GM19463 (cell line): ENCODE data around the gene KIF16B.
"Not testable (repeated sequence)": the region's sequence is repeated elsewhere in the genome, so short reads cannot be mapped to it uniquely, and the experiment has no call there.

ENCODE experiments used
- ATAC-seq: cut with Tn5 transposase; IDR thresholded peaks from one replicate; pipeline ENCODE4 v1.9.1; 2021; ENCODE audit warnings: mild to moderate bottlenecking, moderate library complexity; ENCODE audit not compliant: unreplicated experiment

The KIF16B gene

DNA sequence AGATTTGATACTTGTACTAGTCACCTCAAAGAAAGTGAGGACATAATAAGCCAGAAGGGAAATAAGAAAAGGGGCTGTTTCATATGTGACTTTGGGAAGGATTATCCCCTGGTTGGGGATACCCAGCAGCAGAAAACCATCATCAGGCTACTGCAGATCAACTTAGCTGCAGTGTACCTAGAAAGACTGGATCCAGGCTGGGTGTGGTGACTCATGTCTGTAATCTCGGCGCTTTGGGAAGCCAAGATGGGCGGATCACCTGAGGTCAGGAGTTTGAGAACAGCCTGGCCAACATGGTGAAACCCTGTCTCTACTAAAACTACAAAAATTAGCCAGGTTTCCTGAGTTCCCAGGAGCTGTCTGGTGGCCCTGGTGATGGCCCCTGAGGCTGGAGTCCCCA lies 23.2 kb upstream of the KIF16B start:
- ATAC-seq: not testable (repeated sequence)

DNA sequence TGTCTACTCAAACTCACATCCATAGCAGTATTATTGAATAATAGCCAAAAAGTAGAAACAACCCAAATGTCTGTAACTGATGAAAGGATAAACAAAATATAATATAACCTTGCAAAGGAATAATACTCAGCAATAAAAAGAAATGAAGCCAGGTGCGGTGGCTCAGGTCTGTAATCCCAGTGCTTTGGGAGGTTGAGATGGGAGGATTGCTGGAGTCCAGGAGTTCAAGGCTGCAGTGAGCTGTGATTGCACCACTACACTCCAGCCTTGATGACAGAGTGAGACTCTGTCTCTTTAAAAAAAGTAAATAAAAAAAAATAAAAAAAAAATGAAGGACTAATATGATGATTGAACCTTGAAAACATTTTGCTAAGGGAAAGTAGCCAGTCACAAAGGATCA lies 22.1 kb upstream of the KIF16B start:
- no peak for ATAC-seq

DNA sequence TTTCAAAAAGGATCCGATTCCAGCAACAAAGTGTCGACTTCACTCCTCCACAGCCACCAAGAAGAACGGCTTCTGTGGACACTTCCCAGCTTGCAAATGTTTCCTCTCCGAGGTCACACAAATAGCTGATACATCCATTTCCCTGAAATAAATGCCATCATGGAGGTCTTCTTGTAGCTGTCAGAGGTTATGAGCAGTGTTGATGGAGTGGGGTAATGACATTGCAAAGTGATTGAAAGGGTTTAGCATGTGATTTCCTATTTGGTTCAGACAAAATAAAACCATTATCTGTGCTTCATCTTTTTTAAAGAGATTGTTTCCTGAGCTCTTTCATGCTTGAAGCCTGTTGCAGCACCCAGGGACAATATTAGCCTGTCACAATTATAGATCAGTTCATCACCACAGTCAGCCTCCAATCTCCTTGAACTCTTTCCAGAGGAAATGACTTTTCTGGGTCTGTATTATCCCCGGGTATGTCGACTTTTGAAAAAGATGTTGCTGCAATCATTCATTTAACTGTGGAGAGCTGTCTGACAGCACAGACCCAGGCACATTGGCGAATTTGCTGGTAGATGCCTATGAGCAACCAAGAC lies 16.9 kb upstream of the KIF16B start:
- no peak for ATAC-seq

DNA sequence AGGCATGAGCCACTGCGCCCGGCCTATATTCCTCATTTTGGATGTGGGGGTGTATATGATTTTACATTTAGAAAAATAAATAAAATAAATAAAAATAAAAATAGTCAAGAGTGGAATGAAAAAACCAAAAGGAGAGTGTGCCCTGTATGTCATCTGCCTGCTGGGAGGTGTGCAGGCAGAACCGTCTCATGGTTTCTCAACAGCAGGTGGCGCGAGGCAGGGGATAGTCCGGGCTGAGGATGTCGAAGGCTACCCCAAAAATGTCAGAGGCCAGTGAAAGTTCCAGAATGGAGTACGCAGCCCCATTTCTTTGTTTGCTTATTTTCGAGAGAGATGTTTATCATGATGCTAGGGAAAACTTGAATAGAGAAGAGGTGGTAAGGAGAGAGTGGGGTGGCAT lies 16.4 kb upstream of the KIF16B start:
- no peak for ATAC-seq

GRCh38 chr20:16588241-16588640 lies 15.0 kb upstream of the KIF16B start:
- no peak for ATAC-seq

- no peak for ATAC-seq
Measured at GRCh38 chr20:16587066-16587465, 13.8 kb upstream of the KIF16B start.

- no peak for ATAC-seq
Measured at GRCh38 chr20:16583474-16583873, 10.2 kb upstream of the KIF16B start.

- ATAC-seq: no peak
Measured at GRCh38 chr20:16581241-16581640, 8.0 kb upstream of the KIF16B start.

DNA sequence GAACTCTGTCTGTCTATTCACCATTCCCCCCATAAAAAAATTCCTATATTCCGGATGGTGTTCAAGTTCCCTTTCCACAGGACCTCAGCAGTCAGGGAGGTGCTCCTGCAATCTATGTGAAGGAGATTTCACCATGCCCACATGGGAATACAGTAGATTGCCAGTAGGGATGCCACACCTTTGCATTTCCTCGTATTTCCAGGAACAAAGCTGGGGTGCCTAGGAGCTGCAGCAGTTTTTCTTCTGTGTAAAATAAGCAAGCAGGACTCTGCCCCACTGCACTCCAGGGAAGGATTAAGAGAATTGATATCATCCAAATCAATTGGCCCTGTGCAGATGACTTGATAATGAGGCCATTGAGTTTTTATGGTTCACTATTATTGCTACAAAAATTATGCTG lies 7.4 kb upstream of the KIF16B start:
- ATAC-seq: no peak

- ATAC-seq: no peak
Measured at GRCh38 chr20:16580147-16580546, 6.9 kb upstream of the KIF16B start.

DNA sequence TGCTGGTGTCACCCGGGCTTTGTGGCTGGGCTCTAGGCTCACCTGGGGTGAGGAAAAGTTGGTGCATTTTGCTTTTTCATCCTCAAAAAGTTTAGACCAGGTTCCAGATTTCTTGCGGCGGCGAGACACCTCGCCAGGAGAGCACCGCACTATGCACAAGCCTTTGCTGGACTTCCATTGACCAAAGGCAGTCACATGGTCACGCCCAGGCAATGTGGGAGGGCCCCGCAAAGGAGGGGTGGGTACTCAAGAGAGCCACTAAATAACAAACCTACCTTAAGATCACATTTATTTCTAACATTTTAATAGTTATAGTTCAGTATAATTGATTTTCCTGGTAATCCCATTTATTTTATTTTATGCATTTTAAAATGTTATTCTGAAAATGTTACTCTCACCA lies 3.0 kb upstream of the KIF16B start:
- ATAC-seq: no peak

GRCh38 chr20:16575390-16576140 lies 2.3 kb upstream of the KIF16B start:
- ATAC-seq: no peak

- peak; percentile 68 for ATAC-seq
Measured at GRCh38 chr20:16574656-16575355, 1.6 kb upstream of the KIF16B start.

GRCh38 chr20:16571333-16571732 lies 1.9 kb downstream of the KIF16B start:
- no peak for ATAC-seq

DNA sequence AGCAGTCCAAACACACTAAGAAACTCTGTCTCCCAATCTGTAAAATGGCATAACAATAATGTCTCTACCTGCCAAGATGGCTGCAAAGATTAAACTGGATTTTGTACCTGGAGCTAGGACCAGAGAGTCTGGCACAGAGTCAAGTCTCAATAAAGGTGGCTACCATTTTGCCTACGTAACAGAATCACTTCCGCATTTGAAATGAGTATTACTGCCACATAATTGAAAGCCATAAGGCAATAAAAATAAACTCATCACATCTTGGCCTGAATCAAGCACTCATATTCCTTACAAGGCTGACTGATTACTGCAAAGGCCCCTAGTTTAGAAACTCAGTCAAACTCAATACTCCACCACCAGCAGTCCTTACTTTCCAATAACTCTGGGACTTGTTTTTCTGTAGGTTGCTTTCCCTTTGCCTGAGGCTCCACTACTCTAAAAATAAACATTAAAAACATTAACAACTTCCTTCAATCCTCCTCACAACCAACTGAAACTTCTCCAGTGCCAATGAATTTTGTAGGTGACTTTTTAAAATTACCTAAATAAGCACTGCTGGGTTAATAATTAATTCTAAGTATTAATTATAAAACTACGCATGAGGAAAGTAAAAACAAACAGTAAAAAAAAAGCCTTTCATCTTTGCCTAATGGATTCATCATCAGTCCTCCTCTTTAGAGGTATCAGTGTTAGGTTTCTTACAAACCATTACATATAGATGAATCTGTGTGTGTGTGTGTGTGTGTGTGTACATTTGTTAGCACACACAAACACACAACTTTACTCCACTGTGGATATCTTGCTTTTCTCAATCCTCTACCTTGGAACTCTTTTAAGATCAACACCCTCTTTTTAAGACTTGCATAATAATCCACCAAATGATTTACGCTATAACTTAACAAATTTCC lies 3.7 kb downstream of the KIF16B start:
- ATAC-seq: no peak

- ATAC-seq: no peak
Measured at GRCh38 chr20:16566080-16566479, 7.2 kb downstream of the KIF16B start.

DNA sequence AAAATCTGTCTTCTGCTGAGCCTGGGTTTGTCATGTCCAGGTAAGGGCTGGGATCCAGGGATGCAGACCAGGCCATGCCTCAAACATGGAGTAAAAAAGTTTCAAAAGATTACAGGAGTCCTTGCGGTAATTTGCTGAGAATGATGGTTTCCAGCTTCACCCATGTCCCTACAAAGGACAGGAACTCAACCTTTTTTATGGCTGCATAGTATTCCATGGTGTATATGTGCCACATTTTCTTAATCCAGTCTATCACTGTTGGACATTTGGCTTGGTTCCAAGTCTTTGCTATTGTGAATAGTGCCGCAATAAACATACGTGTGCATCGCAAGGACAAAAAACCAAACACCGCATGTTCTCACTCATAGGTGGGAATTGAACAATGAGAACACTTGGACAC lies 9.2 kb downstream of the KIF16B start:
- ATAC-seq: not testable (repeated sequence)

DNA sequence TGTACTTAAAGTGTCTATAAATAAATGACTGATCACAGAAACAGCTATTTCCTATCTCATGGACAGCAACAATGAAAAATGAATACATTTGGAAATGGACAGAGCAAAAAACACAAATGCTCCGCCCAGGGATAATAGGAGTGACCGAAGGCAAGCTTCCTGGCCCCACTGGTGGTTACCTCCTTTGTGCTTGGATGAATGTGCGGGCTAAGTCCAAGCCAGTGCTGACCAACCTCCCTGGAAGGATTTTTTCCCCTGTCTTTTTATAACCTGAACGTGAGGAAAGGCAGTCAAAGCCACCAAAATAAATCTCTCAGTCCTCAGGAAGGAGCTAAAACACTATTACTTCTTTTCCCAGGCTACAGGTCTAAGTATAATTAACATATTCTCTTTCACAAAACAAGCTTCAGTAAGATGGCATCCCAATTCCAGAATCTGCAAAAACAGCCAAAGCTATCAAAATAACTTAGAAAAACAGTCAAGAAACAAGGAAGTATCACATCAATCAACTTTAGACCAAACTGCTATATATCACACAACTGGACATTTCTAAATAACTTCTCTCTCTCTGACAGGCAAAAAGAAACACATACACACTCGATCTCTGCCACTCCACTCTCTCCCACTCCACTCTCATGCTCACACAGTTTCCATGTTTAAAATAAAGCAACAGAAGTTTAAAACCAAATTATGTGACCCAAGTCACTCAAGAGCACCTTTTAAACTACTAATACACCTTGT lies 10.0 kb downstream of the KIF16B start:
- ATAC-seq: no peak

DNA sequence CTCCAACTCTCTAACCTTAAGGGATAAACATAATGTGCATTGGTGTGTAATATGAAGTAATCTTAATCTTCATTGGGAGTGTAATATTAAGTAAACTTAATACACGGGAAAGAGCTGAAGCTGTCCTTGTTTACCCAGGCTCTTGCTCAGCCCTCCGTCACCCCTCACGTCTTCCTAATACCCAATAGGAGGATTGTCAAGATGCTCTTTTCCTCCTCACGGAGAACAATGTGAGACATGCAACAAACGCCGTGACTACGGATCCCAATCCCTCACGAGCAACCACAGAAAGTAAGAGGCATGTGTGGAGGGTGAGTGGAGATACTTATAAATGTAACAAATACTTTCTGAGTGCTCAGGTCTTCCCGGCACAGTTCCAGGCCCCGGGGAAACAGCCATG lies 11.0 kb downstream of the KIF16B start:
- ATAC-seq: no peak

DNA sequence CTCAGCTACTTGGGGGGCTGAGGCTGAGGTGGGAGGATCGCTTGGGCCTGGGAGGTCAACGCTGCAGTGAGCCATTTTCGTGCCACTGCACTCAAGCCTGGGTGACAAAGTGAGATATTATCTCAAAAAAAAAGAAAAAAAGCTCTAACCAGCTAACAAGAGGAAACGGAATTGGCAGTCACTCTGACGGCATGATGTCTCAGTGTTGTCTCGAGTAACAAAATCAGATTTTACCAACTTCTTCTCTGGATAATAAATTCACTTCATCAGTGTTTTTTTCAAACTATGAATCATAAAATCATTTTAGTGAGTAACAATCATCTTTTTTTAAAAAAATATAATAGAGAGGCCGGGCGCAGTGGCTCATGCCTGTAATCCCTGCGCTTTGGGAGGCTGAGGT lies 12.6 kb downstream of the KIF16B start:
- no peak for ATAC-seq
